ENCODE data around the gene ARHGEF4.

ARHGEF4 gene

DNA sequence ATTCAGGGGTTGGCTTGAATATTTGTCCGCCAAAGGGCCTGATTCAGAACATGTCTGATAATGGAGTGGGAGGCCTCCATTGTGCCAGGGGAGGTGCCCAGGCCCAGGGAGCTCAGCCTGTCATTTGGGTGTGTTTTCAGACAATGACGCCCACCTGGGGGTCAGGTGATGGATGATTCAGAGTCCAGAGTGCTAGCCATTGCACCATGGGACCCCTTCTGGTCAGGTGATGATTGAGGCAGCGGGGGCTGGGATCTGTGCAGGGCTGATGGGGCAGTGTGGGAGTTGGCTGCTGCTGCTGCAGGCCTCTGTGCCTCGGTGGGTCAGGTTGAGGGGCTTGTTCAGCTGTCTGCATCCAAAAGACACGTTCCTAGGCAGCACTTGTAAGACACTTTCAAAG, 8.3 kb upstream of the ARHGEF4 start:
- no peak overlapping the region for H3K4me3 ChIP-seq (ENCODE audit: low read length)
- TF ChIP-seq, protein P1, sequence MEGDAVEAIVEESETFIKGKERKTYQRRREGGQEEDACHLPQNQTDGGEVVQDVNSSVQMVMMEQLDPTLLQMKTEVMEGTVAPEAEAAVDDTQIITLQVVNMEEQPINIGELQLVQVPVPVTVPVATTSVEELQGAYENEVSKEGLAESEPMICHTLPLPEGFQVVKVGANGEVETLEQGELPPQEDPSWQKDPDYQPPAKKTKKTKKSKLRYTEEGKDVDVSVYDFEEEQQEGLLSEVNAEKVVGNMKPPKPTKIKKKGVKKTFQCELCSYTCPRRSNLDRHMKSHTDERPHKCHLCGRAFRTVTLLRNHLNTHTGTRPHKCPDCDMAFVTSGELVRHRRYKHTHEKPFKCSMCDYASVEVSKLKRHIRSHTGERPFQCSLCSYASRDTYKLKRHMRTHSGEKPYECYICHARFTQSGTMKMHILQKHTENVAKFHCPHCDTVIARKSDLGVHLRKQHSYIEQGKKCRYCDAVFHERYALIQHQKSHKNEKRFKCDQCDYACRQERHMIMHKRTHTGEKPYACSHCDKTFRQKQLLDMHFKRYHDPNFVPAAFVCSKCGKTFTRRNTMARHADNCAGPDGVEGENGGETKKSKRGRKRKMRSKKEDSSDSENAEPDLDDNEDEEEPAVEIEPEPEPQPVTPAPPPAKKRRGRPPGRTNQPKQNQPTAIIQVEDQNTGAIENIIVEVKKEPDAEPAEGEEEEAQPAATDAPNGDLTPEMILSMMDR (conservative IDR thresholded peaks at IDR 0.05; ENCODE audit: low read length) = no peak
- no peak for DNase-seq (ENCODE audit: low read depth)

DNA sequence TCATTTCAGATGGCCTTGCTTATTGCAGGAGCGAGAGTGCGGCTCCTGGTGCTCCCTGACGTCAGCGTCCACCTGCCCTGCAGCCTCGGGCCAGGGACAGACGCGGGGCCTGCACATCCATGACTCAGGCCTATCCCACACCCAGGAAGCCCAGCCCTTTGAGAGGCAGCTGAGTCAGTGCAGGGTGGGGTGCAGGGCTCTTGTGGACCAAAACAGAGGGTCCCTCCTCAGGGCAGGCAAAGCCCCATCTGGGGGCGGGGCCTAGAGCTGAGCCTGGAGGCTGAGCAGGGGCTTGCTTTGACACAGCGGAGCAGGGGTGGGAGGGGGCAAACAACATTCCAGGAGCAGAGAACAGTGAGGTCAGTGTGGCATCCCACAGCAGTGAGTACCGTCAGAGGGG, 7.7 kb upstream of the ARHGEF4 start:
- H3K4me3 ChIP-seq (ENCODE audit: low read length) = no peak overlapping the region
- TF ChIP-seq, protein P1 (conservative IDR thresholded peaks at IDR 0.05; ENCODE audit: low read length) = no peak
- DNase-seq (ENCODE audit: low read depth) = no peak

DNA sequence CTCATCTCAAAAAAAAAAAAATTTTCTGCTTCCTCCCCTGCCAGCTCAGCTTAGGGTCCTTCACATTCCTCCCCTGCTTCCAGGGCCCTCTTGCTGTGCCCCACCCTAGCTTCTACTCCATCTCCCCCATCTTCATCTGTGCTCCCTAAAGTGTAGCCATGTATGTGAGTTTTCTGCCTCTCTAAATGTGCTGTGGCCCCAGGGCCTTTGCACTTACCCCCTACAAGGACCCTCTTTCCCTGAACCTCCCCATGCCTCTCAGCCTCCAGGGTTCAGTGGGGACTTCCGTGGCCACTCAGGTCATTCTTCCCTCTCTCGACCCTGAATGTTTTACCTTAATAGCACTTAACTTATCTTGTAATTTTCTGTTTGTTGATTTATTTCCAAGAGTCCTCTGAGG, 6.2 kb upstream of the ARHGEF4 start:
- H3K4me3 ChIP-seq (ENCODE audit: low read length) = no peak overlapping the region
- DNase-seq (ENCODE audit: low read depth) = no peak
- TF ChIP-seq, protein P1 (conservative IDR thresholded peaks at IDR 0.05; ENCODE audit: low read length) = no peak

DNA sequence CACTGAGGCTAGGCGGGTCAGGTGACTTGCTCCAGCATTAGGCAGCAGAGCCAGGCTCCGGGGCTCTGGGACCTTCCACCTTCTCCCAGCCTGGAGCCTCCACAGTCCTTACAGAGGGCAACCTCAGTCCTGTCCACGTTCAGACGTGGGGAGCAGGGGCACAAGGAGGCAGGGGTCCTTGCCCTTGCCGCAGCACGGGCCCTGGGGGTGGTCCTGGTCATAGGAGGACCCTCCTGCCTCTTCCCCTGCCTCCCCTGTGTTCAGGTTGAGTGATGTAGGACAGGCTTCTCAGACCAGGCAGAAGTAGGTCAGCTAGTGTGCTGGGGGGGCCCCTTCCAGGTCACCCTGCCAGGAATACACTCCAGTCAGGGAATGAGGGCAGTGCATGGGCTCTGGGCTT, 5.4 kb upstream of the ARHGEF4 start:
- no peak overlapping the region for H3K4me3 ChIP-seq (ENCODE audit: low read length)
- TF ChIP-seq, protein P1 (conservative IDR thresholded peaks at IDR 0.05; ENCODE audit: low read length) = no peak
- no peak for DNase-seq (ENCODE audit: low read depth)

DNA sequence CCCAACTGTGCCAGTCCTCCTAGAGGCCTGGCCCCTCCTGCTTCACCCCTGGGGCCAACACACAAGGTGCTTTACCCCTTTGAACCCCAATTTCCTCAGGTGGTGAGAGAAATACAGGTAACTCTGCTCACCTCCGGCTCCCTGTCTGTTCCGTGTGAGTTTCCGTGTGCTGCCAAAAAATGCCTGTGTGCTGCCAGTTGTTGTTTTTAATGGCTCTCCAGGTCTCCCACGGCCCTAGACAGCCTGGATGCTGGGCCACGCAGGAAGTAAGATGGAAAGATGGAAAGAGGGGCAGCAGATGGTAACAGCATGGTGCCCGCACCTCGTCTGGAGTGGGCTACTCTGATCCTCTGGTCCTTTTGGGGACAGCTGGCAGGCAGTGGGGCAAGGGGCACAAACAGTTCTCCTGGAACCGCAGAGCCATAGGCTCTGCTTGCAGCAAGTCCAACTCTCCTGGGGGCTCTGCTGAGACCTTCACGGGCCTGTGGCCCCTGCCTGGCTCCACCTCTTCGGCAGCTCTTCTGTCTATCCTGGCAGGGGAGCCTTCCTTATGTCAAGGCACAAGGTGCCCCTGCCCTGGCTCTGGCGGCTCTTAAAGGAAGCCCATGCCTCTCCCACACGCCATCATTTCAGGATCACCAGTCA, 4.3 kb upstream of the ARHGEF4 start:
- TF ChIP-seq, protein P1 (conservative IDR thresholded peaks at IDR 0.05; ENCODE audit: low read length) = no peak
- no peak overlapping the region for H3K4me3 ChIP-seq (ENCODE audit: low read length)
- no peak for DNase-seq (ENCODE audit: low read depth)

DNA sequence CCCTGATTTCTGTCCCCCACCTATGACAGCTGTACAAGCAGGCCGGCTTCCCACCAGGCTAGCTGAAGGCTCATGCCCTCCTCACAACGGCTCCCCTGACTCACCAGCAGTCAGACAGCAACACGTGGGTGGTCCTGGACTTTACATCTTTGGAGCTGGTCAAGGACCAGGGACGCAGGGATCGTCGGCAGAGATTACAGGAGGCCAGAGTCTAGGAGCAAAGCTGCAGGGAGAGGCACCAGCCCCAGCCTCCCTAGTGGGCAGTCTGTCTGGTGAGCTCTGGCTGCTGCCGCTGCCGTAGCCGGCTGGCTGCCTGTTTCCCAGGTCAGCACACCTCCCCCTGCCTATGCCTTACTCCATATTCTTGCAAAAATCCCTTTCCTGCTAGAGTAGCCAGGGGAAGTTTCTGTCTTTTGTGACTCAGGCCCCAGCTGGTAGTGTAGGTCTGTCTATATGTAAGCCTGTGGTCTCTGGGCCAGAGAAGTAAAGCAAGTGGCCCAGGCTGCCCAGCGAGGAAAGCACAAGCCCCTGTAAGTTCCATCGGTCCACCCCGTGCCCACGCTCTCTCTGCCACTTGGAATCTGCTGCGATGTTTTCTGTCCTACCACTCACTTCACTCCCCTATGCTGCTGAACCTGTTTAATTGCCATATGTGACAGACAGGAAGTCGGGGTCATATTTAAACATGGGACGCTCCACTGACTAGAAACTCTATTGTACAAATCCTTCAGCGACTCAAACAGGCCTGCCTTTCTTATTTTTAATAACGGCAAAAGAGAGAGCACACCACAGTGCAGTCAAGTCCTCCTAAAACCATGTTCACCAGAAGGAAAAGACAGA, 2.4 kb upstream of the ARHGEF4 start:
- TF ChIP-seq, protein P1 (conservative IDR thresholded peaks at IDR 0.05; ENCODE audit: low read length) = no peak
- no peak for DNase-seq (ENCODE audit: low read depth)
- H3K4me3 ChIP-seq (ENCODE audit: low read length) = no peak overlapping the region
